HG03520 (cell line): ENCODE measurements around the gene TSSK6.
"Not testable (repeated sequence)": the region's sequence is repeated elsewhere in the genome, so short reads cannot be mapped to it uniquely, and the experiment has no call there.

ENCODE experiments used
- ATAC-seq: cut with Tn5 transposase; IDR thresholded peaks from one replicate; pipeline ENCODE4 v1.9.1; 2021; ENCODE audit warnings: mild to moderate bottlenecking, moderate library complexity; ENCODE audit not compliant: unreplicated experiment

Gene TSSK6

GRCh38 chr19:19488875-19489690 is 26.3 kb downstream of the TSSK6 start:
- ATAC-seq, result peak; percentile 58

GRCh38 chr19:19487950-19488874 is 27.1 kb downstream of the TSSK6 start:
- ATAC-seq, result no peak

- ATAC-seq, result no peak
Measured at GRCh38 chr19:19487077-19487949, 28.0 kb downstream of the TSSK6 start.

GRCh38 chr19:19486343-19487076 is 28.8 kb downstream of the TSSK6 start:
- no peak for ATAC-seq

- no peak for ATAC-seq
Measured at GRCh38 chr19:19485998-19486290, 29.4 kb downstream of the TSSK6 start.

- no peak for ATAC-seq
Measured at GRCh38 chr19:19485161-19485997, 30.0 kb downstream of the TSSK6 start.

GRCh38 chr19:19482809-19483596 is 32.3 kb downstream of the TSSK6 start:
- ATAC-seq, result no peak

- no peak for ATAC-seq
Measured at GRCh38 chr19:19480688-19481087, 34.7 kb downstream of the TSSK6 start.

GRCh38 chr19:19477705-19478383 is 37.5 kb downstream of the TSSK6 start:
- no peak for ATAC-seq

GRCh38 chr19:19475849-19476828 is 39.2 kb downstream of the TSSK6 start:
- no peak for ATAC-seq

- no peak for ATAC-seq
Measured at GRCh38 chr19:19475015-19475765, 40.2 kb downstream of the TSSK6 start.

GRCh38 chr19:19472106-19472505 is 43.2 kb downstream of the TSSK6 start:
- not testable (repeated sequence) for ATAC-seq

GRCh38 chr19:19471682-19472081 is 43.7 kb downstream of the TSSK6 start:
- no peak for ATAC-seq

- ATAC-seq, result no peak
Measured at GRCh38 chr19:19470579-19470978, 44.8 kb downstream of the TSSK6 start.

GRCh38 chr19:19468424-19469050 is 46.8 kb downstream of the TSSK6 start:
- no peak for ATAC-seq

GRCh38 chr19:19466201-19466600 is 49.1 kb downstream of the TSSK6 start:
- no peak for ATAC-seq
